NCI-H446 (cell line): ENCODE measurements around the gene MYO3B.
A peak's percentile ranks its signal among the peaks of the same experiment; 100 is the strongest.
"Not testable (repeated sequence)": the region's sequence is repeated elsewhere in the genome, so short reads cannot be mapped to it uniquely, and the experiment has no call there.

ENCODE experiments used
- DNase-seq, 2 experiments: peaks; one replicate each; lab custom pipeline; 2025; lab: John Stamatoyannopoulos, UW

The MYO3B gene

GRCh38 chr2:170428868-170429267, 250.9 kb downstream of the MYO3B start:
- no peak for DNase-seq

GRCh38 chr2:170432823-170433222, 254.9 kb downstream of the MYO3B start:
- DNase-seq = no peak

- no peak for DNase-seq
Measured at GRCh38 chr2:170433448-170433847, 255.5 kb downstream of the MYO3B start.

GRCh38 chr2:170434396-170434795, 256.4 kb downstream of the MYO3B start:
- DNase-seq = not testable (repeated sequence)

GRCh38 chr2:170434900-170435621, 257.1 kb downstream of the MYO3B start:
- DNase-seq = no peak

DNA sequence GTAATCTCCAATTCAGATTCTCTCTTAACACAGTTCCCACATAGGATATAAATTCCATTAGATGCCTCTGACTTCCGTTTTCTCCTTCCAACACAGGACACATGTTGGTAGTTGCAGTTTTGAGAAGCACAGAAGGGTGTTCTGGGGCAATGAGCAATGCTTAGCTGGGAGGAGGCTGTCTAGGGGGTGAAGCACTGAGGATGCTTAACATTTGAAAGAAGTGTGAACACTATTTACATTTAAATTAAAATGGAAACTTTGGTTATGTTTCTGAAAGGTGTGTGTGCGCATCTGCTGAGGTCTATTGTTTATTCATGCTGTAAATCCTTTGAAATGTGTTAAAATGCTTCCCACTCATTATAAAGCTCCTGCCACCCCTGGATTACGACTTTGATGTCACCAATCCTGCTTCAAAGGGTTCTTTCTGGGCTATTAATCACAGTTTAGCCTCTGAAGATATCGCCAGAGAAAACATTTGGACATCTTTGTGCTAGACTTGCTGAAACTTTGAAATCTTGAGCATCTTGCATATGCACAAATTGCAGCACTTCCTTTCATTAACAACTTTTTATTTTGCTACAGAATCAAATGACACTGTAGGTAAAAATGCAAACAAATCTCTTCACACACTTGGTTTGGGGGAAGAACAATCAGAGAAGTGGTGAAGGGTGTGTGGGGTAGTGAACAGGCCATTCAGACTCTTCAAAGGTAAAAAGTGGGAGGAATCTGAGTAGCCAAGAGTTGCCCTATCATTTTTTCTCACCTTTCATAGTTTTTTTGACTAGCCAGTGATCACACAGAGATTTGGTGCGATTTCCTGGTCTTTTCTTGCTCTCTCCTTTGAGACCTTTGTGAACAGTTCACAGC, 258.4 kb downstream of the MYO3B start:
- DNase-seq = no peak

GRCh38 chr2:170446078-170446477, 268.1 kb downstream of the MYO3B start:
- no peak for DNase-seq

DNA sequence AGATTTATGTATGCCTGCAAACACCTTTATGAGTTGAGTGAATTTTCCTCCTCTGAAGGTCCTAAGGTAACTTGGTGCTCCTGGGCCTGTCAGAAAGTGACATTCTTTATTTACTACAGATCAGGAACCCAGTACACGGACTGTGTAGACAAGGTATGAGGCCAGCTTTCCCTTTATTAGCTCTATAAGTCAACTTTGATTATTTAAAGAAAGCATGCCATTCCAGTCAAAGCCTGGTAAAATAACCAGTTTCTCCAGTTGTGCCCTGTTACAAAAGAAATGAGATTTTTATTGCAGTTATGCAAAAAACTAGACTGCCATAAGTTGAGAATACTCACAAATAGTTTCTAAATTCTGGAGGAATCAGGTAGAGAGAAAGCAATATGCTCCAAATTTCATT, 271.1 kb downstream of the MYO3B start:
- DNase-seq = no peak

- no peak for DNase-seq
Measured at GRCh38 chr2:170454471-170455372, 276.8 kb downstream of the MYO3B start.

GRCh38 chr2:170455617-170456426, 277.9 kb downstream of the MYO3B start:
- no peak for DNase-seq

DNA sequence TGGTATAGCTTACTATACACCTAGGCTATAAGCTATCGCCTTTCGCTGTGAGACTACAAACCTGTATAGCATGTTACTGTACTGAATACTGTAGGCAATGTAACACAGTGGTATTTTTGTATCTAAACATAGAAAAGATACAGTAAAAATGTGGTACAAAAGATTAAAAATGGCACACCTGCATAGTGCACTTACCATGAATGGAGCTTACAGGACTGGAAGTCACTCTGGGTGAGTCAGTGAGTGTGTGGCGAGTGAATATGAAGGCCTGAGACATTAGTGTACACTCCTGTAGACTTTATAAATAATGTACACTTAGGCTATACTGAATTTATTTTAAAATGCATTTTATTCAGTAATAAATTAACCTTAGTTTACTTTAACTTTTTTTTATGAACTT, 279.0 kb downstream of the MYO3B start:
- no peak for DNase-seq

GRCh38 chr2:170457742-170458141, 279.8 kb downstream of the MYO3B start:
- no peak for DNase-seq

DNA sequence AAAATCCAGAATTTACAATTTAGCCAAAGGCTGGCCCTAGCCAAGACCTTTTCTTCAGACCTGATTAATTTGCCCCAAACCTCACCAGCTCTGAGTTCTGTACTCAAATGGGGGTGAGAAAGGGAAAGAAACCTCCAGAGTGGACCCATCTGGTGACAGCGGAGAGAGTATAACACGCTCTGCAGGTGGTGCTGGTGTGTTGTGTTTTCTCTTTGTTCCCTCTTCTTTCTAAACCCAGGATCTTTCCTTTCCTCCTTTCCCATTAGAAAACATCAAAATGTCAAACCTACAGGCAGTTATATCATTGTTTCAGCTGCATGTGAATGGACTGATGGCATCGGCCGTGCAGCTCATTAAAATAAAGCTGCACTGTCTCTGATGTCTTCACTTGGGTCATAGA, 283.9 kb downstream of the MYO3B start:
- no peak for DNase-seq

DNA sequence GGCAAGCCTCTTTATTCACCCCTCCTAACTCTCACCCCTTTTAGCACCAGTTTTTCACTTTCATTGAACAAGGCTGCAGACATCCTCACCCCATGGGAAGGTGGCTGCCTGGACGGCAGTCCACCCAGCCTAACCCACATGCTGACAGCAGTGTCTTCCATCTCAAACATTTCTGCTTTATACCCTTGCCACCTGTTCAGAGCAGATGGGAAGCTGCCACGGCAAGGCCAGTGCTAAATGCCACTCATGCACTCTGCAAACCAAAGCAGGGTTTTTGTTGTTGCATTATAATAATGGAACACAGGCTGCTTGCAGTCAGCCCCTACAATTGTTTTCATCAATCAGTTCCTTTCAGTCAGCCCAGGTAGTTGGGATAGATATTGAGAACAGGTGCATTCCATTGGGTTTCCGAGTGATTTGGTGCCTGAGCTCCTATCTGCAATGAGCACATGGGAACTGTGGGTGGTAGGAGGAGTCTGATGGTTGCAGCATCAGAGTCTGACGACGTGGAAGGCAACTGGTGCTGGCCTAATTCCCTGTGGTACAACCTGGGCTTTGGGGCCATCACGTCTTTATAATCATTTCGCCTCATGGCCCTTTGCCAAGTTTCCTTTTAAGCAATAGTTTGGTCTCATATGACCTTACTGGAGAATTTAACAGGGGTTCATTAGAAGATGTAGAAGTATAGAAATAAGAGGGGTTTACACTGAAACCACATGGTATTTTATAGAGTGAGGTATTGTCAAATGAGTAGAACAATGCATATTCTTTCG, 284.7 kb downstream of the MYO3B start:
- DNase-seq = peak in 1 of 2 experiments; percentile 26

DNA sequence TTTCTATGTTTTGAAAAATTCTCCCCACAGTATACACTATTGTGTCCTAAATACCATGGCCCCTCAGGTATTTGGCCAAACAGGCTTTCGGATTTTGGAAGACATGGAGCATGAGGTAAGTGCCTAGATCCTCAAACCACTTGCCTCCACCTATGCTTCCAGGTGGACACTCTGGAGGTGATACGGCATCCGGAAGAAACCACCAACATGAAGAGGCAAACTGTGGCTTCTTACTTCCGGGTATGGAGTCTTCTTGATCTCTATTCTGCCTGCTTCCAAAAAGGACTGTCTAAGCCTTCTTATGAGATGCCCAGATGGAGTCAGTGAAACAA, 285.2 kb downstream of the MYO3B start:
- no peak for DNase-seq

DNA sequence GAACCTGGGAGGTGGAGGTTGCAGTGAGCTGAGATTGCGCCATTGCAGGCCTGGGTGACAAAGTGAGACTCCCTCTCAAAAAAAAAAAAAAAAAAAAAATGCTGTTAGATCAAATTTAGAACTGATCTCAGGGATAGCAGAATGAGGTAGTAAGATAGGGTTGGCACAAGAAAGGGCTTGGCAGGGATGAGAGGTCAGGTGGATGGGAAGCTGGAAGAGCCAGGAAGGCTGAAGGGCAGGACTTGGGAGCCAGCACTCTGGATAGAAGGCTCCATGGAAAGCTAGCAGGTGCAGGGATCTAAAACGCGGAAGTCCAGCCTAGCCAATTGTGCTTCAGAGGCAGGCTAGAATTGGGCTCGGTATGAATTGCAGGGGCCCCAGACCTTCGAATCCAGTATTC, 286.3 kb downstream of the MYO3B start:
- no peak for DNase-seq

DNA sequence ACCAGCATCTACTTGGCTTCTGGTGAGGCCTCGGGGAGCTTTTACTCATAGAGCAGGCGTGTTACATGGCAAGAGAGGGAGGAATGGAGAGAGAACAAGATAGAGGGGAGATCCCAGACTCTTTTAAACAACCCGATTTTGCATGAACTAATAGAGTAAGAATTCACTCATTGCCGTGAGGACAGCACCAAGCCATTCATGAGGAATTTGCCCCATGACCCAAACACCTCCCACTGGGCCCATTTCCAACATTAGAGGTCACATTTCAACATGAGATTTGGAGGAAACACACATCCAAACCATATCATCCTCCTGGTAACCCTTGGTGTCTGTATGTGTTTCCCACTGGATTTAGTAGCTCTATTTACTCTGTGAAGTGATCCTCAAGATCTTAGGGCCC, 287.3 kb downstream of the MYO3B start:
- no peak for DNase-seq

DNA sequence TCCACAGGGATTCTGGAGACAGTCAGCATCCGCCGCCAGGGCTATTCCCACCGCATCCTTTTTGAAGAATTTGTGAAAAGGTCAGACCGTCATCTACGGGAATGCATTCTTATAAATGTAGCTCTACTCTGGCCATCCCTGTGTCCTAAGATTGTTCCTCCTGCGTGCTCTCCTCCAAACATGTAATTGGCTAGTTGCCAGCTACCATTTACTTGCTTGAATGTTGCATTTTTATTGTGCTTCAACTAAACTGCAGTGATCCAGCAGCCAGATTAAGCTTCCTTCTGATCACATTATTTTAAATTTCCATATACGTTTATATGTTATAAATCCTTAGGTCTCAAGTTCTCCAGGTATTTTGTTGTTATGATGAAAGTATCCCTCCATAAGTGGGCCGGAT, 288.7 kb downstream of the MYO3B start:
- no peak for DNase-seq

GRCh38 chr2:170467568-170468422, 289.8 kb downstream of the MYO3B start:
- peak in 1 of 2 experiments; percentile 21 for DNase-seq

GRCh38 chr2:170468557-170468956, 290.6 kb downstream of the MYO3B start:
- DNase-seq = no peak
